A673 (cell line): ENCODE results near the gene DNAH1.

Experiments
- EZH2 ChIP-seq: fragments of 200-600 bp; sonication (generic); IDR thresholded peaks from 2 replicates; pipeline ENCODE4 v1.6.1; 2017; ENCODE audit warnings: borderline replicate concordance, low read depth, mild to moderate bottlenecking, mixed read lengths, antibody characterized with exemption, low read length; ENCODE audit not compliant: poor library complexity, severe bottlenecking
- TF ChIP-seq, protein P1 (sequence below): fragments of 300-800, 200-600 bp; sonication (generic); conservative IDR thresholded peaks from 2 replicates; pipeline ENCODE4 v1.5.1; 2017; ENCODE audit warnings: low read depth, mild to moderate bottlenecking, antibody characterized with exemption, low read length, moderate library complexity, mixed read lengths

DNA sequence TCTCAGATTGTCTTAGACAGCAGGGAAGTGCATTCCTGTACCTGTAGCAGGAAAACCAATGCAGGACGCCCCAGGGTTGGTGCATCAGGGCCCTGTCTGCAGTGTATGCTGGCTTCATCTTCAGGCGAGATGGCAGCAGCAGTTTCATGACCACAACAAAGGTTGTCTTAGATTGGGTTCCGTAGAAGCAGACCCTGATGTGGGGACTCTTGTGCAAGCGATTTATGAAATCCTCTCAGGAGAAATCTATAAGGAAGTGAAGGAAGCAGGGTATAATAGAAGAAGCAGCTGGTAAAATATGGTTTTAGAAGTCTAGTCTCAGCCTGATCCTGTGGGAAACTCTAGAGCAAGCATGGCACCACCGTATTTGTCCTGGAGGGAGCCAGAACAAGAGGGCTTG lies 25.0 kb downstream of the DNAH1 start:
- TF ChIP-seq, protein P1, sequence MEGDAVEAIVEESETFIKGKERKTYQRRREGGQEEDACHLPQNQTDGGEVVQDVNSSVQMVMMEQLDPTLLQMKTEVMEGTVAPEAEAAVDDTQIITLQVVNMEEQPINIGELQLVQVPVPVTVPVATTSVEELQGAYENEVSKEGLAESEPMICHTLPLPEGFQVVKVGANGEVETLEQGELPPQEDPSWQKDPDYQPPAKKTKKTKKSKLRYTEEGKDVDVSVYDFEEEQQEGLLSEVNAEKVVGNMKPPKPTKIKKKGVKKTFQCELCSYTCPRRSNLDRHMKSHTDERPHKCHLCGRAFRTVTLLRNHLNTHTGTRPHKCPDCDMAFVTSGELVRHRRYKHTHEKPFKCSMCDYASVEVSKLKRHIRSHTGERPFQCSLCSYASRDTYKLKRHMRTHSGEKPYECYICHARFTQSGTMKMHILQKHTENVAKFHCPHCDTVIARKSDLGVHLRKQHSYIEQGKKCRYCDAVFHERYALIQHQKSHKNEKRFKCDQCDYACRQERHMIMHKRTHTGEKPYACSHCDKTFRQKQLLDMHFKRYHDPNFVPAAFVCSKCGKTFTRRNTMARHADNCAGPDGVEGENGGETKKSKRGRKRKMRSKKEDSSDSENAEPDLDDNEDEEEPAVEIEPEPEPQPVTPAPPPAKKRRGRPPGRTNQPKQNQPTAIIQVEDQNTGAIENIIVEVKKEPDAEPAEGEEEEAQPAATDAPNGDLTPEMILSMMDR = no peak
- no peak for TF ChIP-seq EZH2
